Effector memory CD4-positive, alpha-beta T cell (primary cell): ENCODE measurements around the gene MYO1B.

Experiments
- DNase-seq, 3 donors: peaks; one replicate each; pipeline ENCODE4 v3.0.0-alpha.2; 2020
- H3K27ac ChIP-seq: 2 replicates; pipeline ENCODE4 v1.7.0; 2013; ENCODE audit warnings: mild to moderate bottlenecking, low read length, moderate library complexity; ENCODE audit not compliant: insufficient read depth, poor library complexity, severe bottlenecking
- H3K27me3 ChIP-seq: replicated peaks from 2 replicates; pipeline ENCODE4 v1.7.0; 2013; ENCODE audit warnings: mild to moderate bottlenecking, low read length; ENCODE audit not compliant: insufficient read depth, control insufficient read depth, poor library complexity, severe bottlenecking
- H3K36me3 ChIP-seq: 2 replicates; pipeline ENCODE4 v1.7.0; 2013; ENCODE audit warnings: mild to moderate bottlenecking, low read length, moderate library complexity; ENCODE audit not compliant: control insufficient read depth, insufficient read depth
- H3K4me1 ChIP-seq: 2 replicates; pipeline ENCODE4 v1.7.0; 2013; ENCODE audit warnings: low read length, mild to moderate bottlenecking; ENCODE audit not compliant: control insufficient read depth, insufficient read depth, poor library complexity, severe bottlenecking
- H3K4me3 ChIP-seq: 2 replicates; pipeline ENCODE4 v1.7.0; 2013; ENCODE audit warnings: low read length, low read depth, mild to moderate bottlenecking; ENCODE audit not compliant: insufficient read depth, poor library complexity, severe bottlenecking
- H3K9me3 ChIP-seq: 2 replicates; pipeline ENCODE4 v1.7.0; 2013; ENCODE audit warnings: mild to moderate bottlenecking, low read length, moderate library complexity; ENCODE audit not compliant: control insufficient read depth

Gene MYO1B

DNA sequence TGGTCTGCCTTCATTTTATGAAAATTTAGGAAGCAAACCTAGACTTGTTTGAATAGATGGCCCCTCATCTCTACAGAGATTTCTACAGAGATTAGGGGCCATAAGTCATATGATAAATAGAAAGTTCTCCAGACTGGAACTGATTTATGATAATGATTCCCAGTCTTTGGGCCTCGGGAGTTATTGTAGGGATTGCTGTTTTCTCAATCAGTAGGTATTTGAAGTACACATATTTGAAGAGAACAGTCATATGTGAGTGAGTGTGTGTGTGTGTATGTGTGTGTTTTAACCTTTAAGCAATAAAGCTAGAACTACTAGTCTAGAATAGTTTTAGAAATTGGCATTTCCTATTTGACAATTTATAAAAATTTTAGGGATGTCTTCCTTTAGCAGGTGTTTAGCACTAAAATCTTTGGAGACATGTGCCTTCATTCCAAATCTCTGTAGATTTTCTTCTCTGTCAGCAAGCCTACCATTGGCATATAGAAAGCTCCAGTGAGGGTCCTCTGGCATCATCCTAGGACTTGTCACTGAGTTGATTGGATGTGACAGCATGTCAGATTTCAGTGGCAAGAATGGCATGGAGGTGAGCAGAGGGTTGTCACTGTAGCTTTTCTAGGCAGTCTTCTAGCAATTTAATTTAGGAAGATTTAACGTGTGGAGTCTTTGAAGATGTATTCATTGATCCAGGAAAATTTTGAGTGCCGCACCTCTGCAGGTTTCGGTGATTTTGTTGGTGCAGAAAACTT is 71.2 kb downstream of the MYO1B start:
- H3K36me3 ChIP-seq, result no peaks in the 10 kb centered on the region
- H3K9me3 ChIP-seq, result no peaks in the 10 kb centered on the region
- H3K27ac ChIP-seq, result no peak overlapping the region
- no peaks in the 10 kb centered on the region for H3K4me1 ChIP-seq
- peaks cover 4% of the 10 kb centered on the region for H3K27me3 ChIP-seq
- DNase-seq, result no peak
- no peak overlapping the region for H3K4me3 ChIP-seq

DNA sequence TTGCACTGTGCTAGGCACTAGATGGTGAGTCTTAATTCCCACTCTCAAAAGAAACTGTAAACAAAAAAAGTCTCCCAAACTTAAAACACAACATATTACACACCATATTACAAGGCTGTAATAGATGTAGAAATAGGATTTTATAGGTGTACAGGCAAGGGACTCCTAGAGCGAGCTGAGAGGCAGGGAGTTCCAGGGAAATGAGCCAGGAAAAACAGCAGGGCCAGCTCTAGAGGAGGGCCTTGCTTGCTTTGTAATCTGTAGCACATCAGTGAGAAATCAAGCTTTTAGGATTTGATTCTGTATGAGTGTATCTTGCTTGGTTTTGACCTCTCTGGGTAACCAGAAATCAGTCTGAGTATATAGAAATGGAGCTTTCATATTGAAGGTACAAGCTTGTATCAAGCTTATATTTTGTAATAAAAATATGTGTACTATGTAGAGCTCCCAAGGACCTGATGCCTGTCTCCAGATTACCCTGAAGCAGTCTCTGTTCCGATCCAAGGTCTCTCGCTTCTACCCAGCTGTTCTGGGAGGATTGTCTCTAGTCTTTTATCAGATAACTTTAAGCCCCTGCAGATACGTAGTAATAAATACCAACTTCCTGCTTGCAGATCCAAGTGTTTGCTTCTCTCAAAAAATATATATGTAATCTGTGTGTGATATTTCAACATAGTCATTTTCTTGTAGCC is 73.0 kb downstream of the MYO1B start:
- Histone ChIP-seq H3K4me1 (peaks cover 8% of the 10 kb centered on the region), H3K27me3 (peaks cover 4% of the 10 kb centered on the region), H3K4me3 (no peak overlapping the region), H3K36me3 (no peaks in the 10 kb centered on the region), H3K9me3 (no peaks in the 10 kb centered on the region), H3K27ac (no peak overlapping the region)
- DNase-seq, result no peak

DNA sequence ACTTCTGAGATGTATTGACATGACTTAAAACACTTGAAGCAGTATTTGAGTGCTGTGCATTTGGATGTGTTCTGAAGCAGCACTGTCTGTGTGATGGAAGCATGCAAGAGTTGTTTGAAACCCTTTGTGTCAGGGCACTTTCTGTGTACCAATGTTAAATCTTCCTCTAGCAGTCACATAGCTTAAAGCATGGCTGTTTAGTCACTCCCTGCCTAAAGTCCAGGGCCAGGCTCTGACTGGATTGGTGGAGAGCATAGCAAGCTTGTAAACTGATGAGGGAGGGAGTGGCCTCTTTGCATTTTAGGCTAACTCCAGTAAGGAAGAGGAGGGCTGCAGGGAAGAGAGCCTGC is 73.5 kb downstream of the MYO1B start:
- Histone ChIP-seq H3K9me3 (no peaks in the 10 kb centered on the region), H3K27me3 (peaks cover 4% of the 10 kb centered on the region), H3K36me3 (no peaks in the 10 kb centered on the region), H3K4me1 (peaks cover 8% of the 10 kb centered on the region), H3K4me3 (no peak overlapping the region), H3K27ac (no peak overlapping the region)
- no peak for DNase-seq

DNA sequence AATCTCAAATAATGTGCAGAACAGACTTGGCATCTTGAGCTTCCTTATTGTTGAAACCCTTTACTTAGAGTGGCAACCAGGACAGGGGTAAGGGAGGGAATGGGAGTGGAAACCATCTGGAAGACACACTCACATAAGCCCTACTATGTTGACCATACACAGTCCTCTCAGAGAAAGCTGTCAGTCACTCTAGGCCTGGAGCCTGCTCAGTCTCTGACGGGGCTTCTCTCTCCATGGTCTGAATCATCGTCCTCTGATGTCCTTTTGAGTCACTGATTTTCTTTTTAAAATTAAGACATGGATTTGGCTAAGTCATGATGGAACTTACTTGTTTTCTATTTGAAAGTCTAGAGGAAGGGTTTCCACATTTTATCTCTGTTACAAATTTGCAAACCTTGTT is 74.0 kb downstream of the MYO1B start:
- Histone ChIP-seq H3K36me3 (no peaks in the 10 kb centered on the region), H3K27ac (no peak overlapping the region), H3K4me1 (peaks cover 8% of the 10 kb centered on the region), H3K27me3 (peaks cover 4% of the 10 kb centered on the region), H3K4me3 (no peak overlapping the region), H3K9me3 (no peaks in the 10 kb centered on the region)
- DNase-seq, result no peak

- no peak overlapping the region for H3K4me3 ChIP-seq
- H3K27ac ChIP-seq, result no peak overlapping the region
- peaks cover 4% of the 10 kb centered on the region for H3K27me3 ChIP-seq
- no peaks in the 10 kb centered on the region for H3K9me3 ChIP-seq
- H3K4me1 ChIP-seq, result peaks cover 8% of the 10 kb centered on the region
- DNase-seq, result no peak
- no peaks in the 10 kb centered on the region for H3K36me3 ChIP-seq
These were observed 75.7 kb downstream of the MYO1B start for GRCh38 chr2:191320881-191321280.

GRCh38 chr2:191321861-191322662 is 76.9 kb downstream of the MYO1B start:
- no peak for DNase-seq
- Histone ChIP-seq H3K27ac (no peak overlapping the region), H3K4me3 (no peak overlapping the region), H3K36me3 (no peaks in the 10 kb centered on the region), H3K9me3 (no peaks in the 10 kb centered on the region), H3K27me3 (peaks cover 4% of the 10 kb centered on the region), H3K4me1 (peaks cover 8% of the 10 kb centered on the region)

DNA sequence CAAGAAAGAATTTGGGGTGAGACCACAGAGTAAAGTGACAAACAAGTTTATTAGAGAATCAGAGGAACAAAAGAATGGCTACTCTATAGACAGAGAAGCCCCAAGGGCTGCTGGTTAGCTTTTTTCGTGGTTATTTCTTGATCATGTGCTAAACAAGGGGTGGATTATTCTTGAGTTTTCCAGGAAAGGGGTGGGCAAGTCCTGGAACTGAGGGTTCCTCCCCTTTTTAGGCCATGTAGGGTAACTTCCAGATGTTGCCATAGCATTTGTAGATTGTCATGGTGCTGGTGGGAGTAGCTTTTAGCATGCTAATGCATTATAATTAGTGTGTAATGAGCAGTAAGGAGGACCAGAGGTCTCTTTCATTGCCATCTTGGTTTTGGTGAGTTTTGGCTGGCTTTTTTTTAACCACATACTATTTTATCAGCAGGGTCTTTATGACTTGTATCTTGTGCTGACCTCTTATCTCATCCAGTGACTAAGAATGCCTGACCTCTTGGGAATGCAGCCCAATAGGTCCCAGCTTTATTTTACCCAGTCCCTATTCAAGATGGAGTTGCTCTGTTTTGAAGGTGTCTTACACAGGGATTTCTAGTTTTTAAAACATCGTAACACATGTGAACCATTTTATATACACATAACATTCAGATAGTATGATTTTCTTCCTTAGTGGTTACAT is 77.8 kb downstream of the MYO1B start:
- Histone ChIP-seq H3K27me3 (peaks cover 4% of the 10 kb centered on the region), H3K4me3 (no peak overlapping the region), H3K4me1 (peaks cover 8% of the 10 kb centered on the region), H3K27ac (no peak overlapping the region), H3K36me3 (no peaks in the 10 kb centered on the region), H3K9me3 (no peaks in the 10 kb centered on the region)
- no peak for DNase-seq

- Histone ChIP-seq H3K4me3 (no peak overlapping the region), H3K9me3 (no peaks in the 10 kb centered on the region), H3K36me3 (no peaks in the 10 kb centered on the region), H3K27ac (no peak overlapping the region), H3K27me3 (peaks cover 1% of the 10 kb centered on the region), H3K4me1 (peaks cover 8% of the 10 kb centered on the region)
- DNase-seq, result no peak
These were observed 80.6 kb downstream of the MYO1B start for GRCh38 chr2:191325651-191326365.

- DNase-seq, result no peak
These were observed 82.3 kb downstream of the MYO1B start for GRCh38 chr2:191327484-191327883.

More at GRCh38 chr2:191327484-191327883, 82.3 kb downstream of the MYO1B start:
- Histone ChIP-seq H3K9me3 (no peaks in the 10 kb centered on the region), H3K27ac (no peak overlapping the region), H3K36me3 (no peaks in the 10 kb centered on the region), H3K4me3 (no peak overlapping the region), H3K4me1 (no peaks in the 10 kb centered on the region), H3K27me3 (no peaks in the 10 kb centered on the region)
